Measurements from ENCODE around the gene DLGAP4.

Gene DLGAP4

GRCh38 chr20:36333841-36334240 lies 27.7 kb downstream of the DLGAP4 start:
- DNase-seq (ENCODE audit: low read depth in 2 of 2), result no peak

GRCh38 chr20:36334281-36335205 lies 28.4 kb downstream of the DLGAP4 start:
- DNase-seq (ENCODE audit: low read depth in 2 of 2), result no peak

- DNase-seq (ENCODE audit: low read depth in 2 of 2), result no peak
Observed at GRCh38 chr20:36335206-36335870, 29.2 kb downstream of the DLGAP4 start.

GRCh38 chr20:36336204-36336603 lies 30.1 kb downstream of the DLGAP4 start:
- DNase-seq (ENCODE audit: low read depth in 2 of 2), result no peak

- no peak for DNase-seq (ENCODE audit: low read depth in 2 of 2)
Observed at GRCh38 chr20:36336954-36337704, 31.0 kb downstream of the DLGAP4 start.

GRCh38 chr20:36337886-36338285 lies 31.7 kb downstream of the DLGAP4 start:
- no peak for DNase-seq (ENCODE audit: low read depth in 2 of 2)

- DNase-seq (ENCODE audit: low read depth in 2 of 2), result no peak
Observed at GRCh38 chr20:36339646-36340592, 33.8 kb downstream of the DLGAP4 start.

GRCh38 chr20:36340593-36340990 lies 34.5 kb downstream of the DLGAP4 start:
- no peak for DNase-seq (ENCODE audit: low read depth in 2 of 2)

GRCh38 chr20:36341331-36342020 lies 35.3 kb downstream of the DLGAP4 start:
- no peak for DNase-seq (ENCODE audit: low read depth in 2 of 2)

- DNase-seq (ENCODE audit: low read depth in 2 of 2), result no peak
Observed at GRCh38 chr20:36342331-36343120, 36.4 kb downstream of the DLGAP4 start.

GRCh38 chr20:36343641-36344040 lies 37.5 kb downstream of the DLGAP4 start:
- DNase-seq (ENCODE audit: low read depth in 2 of 2), result no peak

- DNase-seq (ENCODE audit: low read depth in 2 of 2), result no peak
Observed at GRCh38 chr20:36344517-36345132, 38.5 kb downstream of the DLGAP4 start.

GRCh38 chr20:36346256-36346655 lies 40.1 kb downstream of the DLGAP4 start:
- DNase-seq (ENCODE audit: low read depth in 2 of 2), result no peak

- no peak for DNase-seq (ENCODE audit: low read depth in 2 of 2)
Observed at GRCh38 chr20:36349384-36350170, 43.4 kb downstream of the DLGAP4 start.

GRCh38 chr20:36350439-36350838 lies 44.3 kb downstream of the DLGAP4 start:
- no peak for DNase-seq (ENCODE audit: low read depth in 2 of 2)

- DNase-seq (ENCODE audit: low read depth in 2 of 2), result no peak
Observed at GRCh38 chr20:36351937-36352336, 45.8 kb downstream of the DLGAP4 start.

- no peak for DNase-seq (ENCODE audit: low read depth in 2 of 2)
Observed at GRCh38 chr20:36352843-36353553, 46.9 kb downstream of the DLGAP4 start.

- no peak for DNase-seq (ENCODE audit: low read depth in 2 of 2)
Observed at GRCh38 chr20:36353740-36354139, 47.6 kb downstream of the DLGAP4 start.

Measured in stimulated activated CD8-positive, alpha-beta memory T cell treated with anti-CD3 and anti-CD28 coated beads, Interleukin-15, amount 100 ng/mL, for 4 hours (primary cell).